ENCODE measurements around the gene KMO.

DNA sequence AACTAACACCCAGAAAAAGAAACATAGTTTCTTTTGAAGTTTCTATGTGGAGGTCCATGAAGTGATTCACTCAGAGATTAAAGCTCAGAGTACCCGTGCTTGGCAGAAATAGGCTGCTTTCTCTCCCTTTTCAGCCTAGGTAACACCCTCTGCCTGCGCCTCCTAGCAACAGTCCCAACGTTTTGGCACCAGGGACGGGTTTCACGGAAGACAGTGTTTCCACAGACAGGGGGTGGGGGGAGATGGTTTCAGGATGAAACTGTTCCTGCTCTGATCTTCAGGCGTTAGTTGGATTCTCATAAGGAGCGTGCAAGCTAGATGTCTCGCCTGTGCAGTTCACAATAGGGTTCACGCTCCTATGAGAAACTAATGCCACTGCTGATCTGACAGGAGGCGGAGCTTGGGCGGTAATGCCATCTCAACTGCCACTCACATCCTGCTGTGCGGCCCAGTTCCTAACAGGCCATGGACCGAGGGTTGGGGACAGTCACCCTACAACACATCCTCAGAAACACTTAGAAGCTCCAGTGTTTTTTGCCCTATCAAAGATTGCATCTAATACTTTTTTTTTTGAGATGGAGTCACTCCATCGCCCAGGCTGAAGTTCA is 54.8 kb downstream of the KMO start:
- no peak for TF ChIP-seq EZH2 (IDR thresholded peaks at IDR 0.05; ENCODE audit: insufficient read depth, low read length)
- TF ChIP-seq, protein P1, sequence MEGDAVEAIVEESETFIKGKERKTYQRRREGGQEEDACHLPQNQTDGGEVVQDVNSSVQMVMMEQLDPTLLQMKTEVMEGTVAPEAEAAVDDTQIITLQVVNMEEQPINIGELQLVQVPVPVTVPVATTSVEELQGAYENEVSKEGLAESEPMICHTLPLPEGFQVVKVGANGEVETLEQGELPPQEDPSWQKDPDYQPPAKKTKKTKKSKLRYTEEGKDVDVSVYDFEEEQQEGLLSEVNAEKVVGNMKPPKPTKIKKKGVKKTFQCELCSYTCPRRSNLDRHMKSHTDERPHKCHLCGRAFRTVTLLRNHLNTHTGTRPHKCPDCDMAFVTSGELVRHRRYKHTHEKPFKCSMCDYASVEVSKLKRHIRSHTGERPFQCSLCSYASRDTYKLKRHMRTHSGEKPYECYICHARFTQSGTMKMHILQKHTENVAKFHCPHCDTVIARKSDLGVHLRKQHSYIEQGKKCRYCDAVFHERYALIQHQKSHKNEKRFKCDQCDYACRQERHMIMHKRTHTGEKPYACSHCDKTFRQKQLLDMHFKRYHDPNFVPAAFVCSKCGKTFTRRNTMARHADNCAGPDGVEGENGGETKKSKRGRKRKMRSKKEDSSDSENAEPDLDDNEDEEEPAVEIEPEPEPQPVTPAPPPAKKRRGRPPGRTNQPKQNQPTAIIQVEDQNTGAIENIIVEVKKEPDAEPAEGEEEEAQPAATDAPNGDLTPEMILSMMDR (IDR thresholded peaks at IDR 0.05; ENCODE audit: insufficient read depth, low read depth, low read length) = no peak

All from astrocyte (in vitro differentiated cells and primary cell).